Fibroblast of lung (primary cell): ENCODE data around the gene SLC27A1. TPM values are rescaled to one million over a fixed set of nuclear protein-coding genes. Genes with fewer than 3 reads are reported as not detected.

ENCODE experiments used
- DNase-seq, 2 donors: peaks; one replicate each; pipeline versions ENCODE4 v3.0.0 to v3.0.0-alpha.2; 2010; ENCODE audit warnings: low read depth in 2 of 2
- H2AFZ ChIP-seq: 2 replicates; pipeline ENCODE4 v1.5.1; 2012; ENCODE audit warnings: low read length, control low read depth, inconsistent platforms
- H3K27ac ChIP-seq: 2 replicates; pipeline ENCODE4 v1.5.1; 2011; ENCODE audit warnings: low read length, control low read depth; ENCODE audit not compliant: insufficient read depth
- H3K27me3 ChIP-seq: 2 replicates; pipeline ENCODE4 v1.5.1; 2011; ENCODE audit warnings: mild to moderate bottlenecking, low read length; ENCODE audit not compliant: control insufficient read depth, insufficient read depth
- H3K36me3 ChIP-seq: 2 replicates; pipeline ENCODE4 v1.5.1; 2011; ENCODE audit warnings: low read length; ENCODE audit not compliant: control insufficient read depth, insufficient read depth
- H3K4me1 ChIP-seq: 2 replicates; pipeline ENCODE4 v1.5.1; 2011; ENCODE audit warnings: low read length; ENCODE audit not compliant: control insufficient read depth, insufficient read depth; ENCODE audit errors: extremely low read depth
- H3K4me2 ChIP-seq: 2 replicates; pipeline ENCODE4 v1.5.1; 2011; ENCODE audit warnings: low read length, control low read depth; ENCODE audit not compliant: insufficient read depth; ENCODE audit errors: extremely low read depth
- H3K4me3 ChIP-seq, 4 experiments: fragments of 200-600 bp in 1 of 4; sonication (generic) in 1 of 4; replicated peaks in 1 of 4; 2 replicates each; pipeline ENCODE4 v1.5.1; 2011 to 2016; ENCODE audit warnings: low read length in 4 of 4, low read depth in 3 of 4, mild to moderate bottlenecking in 3 of 4, control low read depth in 2 of 4, inconsistent platforms in 1 of 4, mixed read lengths in 1 of 4; ENCODE audit not compliant: insufficient read depth in 1 of 4; ENCODE audit errors: control extremely low read depth in 1 of 4
- H3K79me2 ChIP-seq: 2 replicates; pipeline ENCODE4 v1.5.1; 2012; ENCODE audit warnings: mild to moderate bottlenecking, low read length, inconsistent platforms; ENCODE audit not compliant: control insufficient read depth, insufficient read depth
- H3K9ac ChIP-seq: 2 replicates; pipeline ENCODE4 v1.5.1; 2011; ENCODE audit warnings: mild to moderate bottlenecking, low read length, control low read depth; ENCODE audit not compliant: insufficient read depth
- H3K9me3 ChIP-seq: 2 replicates; pipeline ENCODE4 v1.5.1; 2012; ENCODE audit warnings: low read depth, low read length; ENCODE audit not compliant: control insufficient read depth, insufficient read depth
- H4K20me1 ChIP-seq: 2 replicates; pipeline ENCODE4 v1.5.1; 2011; ENCODE audit warnings: low read length; ENCODE audit not compliant: control insufficient read depth, insufficient read depth; ENCODE audit errors: extremely low read depth
- CTCF ChIP-seq, 2 donors: IDR thresholded peaks in 1 of 2; conservative IDR thresholded peaks in 1 of 2; 1 replicate in 1 of 2; 2 replicates in 1 of 2; pipeline ENCODE4 v1.5.1; 2011 to 2012; ENCODE audit warnings: low read length in 2 of 2, control low read depth in 1 of 2, inconsistent platforms in 1 of 2, low read depth in 1 of 2, mild to moderate bottlenecking in 1 of 2
- EZH2 ChIP-seq: IDR thresholded peaks from 2 replicates; pipeline ENCODE4 v1.5.1; 2012; ENCODE audit warnings: low read length, control low read depth, mild to moderate bottlenecking; ENCODE audit errors: missing control alignments
- polyA plus RNA-seq, 2 donors: library from polyadenylated mRNA; depleted of rRNA in 1 of 2; stranded (reverse) in 1 of 2; unstranded in 1 of 2; fragments of >200 nt; gene quantifications; 2 replicates each; pipeline ENCODE4 v1.2.1, GENCODE V29; 2011 to 2012; ENCODE audit warnings: missing spikeins in 1 of 2
- total RNA-seq: library from RNA; depleted of rRNA; stranded (reverse); fragments of >200 nt; gene quantifications from 2 replicates; pipeline ENCODE4 v1.2.1, GENCODE V29; 2014

Gene SLC27A1
- total and polyA plus RNA-seq, 2 donors (not counting 1 experiment from before 2014, with no cell fraction given) = 4.0 to 25.3 TPM

GRCh38 chr19:17511724-17512573 is 41.6 kb downstream of the SLC27A1 start:
- peaks cover 28% of the 10 kb centered on the region for H3K79me2 ChIP-seq
- peak; percentile 84 to 91 for DNase-seq
- no peaks in the 10 kb centered on the region for H3K9me3 ChIP-seq

GRCh38 chr19:17512574-17512939 is 42.2 kb downstream of the SLC27A1 start:
- no peak for DNase-seq
- H2AFZ ChIP-seq = peak overlapping the region; percentile 38
- peaks cover 12% of the 10 kb centered on the region for H3K36me3 ChIP-seq
- no peaks in the 10 kb centered on the region for H3K27me3 ChIP-seq
- no peaks in the 10 kb centered on the region for H4K20me1 ChIP-seq
- TF ChIP-seq CTCF (conservative IDR thresholded peaks at IDR 0.05 in 1 of 2, IDR thresholded peaks at IDR 0.05 in 1 of 2; ENCODE audit: low read depth in 1 of 2, low read length in 2 of 2) = no peak
- no peak for TF ChIP-seq EZH2
- H3K9ac ChIP-seq = peak overlapping the region; percentile 98
- H3K4me2 ChIP-seq = peak overlapping the region; percentile 92
- peaks cover 27% of the 10 kb centered on the region for H3K79me2 ChIP-seq
- H3K9me3 ChIP-seq = peaks cover 2% of the 10 kb centered on the region
- H3K4me3 ChIP-seq = peak overlapping the region; percentile 77 to 86 (median 81)
- H3K4me1 ChIP-seq = peaks cover under 1% of the 10 kb centered on the region
- peak overlapping the region; percentile 96 for H3K27ac ChIP-seq

More at GRCh38 chr19:17511724-17512573, 41.6 kb downstream of the SLC27A1 start:
- peak overlapping the region; percentile 75 for H2AFZ ChIP-seq
- peak overlapping the region; percentile 92 for H3K4me2 ChIP-seq
- peak overlapping the region; percentile 96 for H3K27ac ChIP-seq
- no peaks in the 10 kb centered on the region for H3K27me3 ChIP-seq
- peak overlapping the region; percentile 98 for H3K9ac ChIP-seq
- peaks cover 2% of the 10 kb centered on the region for H3K4me1 ChIP-seq
- no peak for TF ChIP-seq EZH2
- peak in 1 of 2 donors; percentile 17 for TF ChIP-seq CTCF (conservative IDR thresholded peaks at IDR 0.05 in 1 of 2, IDR thresholded peaks at IDR 0.05 in 1 of 2; ENCODE audit: low read depth in 1 of 2, low read length in 2 of 2)
- peak overlapping the region; percentile 77 to 86 (median 81) for H3K4me3 ChIP-seq
- no peaks in the 10 kb centered on the region for H4K20me1 ChIP-seq
- peaks cover 7% of the 10 kb centered on the region for H3K36me3 ChIP-seq

- Histone ChIP-seq H3K27me3 (no peaks in the 10 kb centered on the region), H3K4me2 (no peak overlapping the region), H3K9me3 (peaks cover 4% of the 10 kb centered on the region), H3K9ac (no peak overlapping the region), H3K27ac (no peak overlapping the region), H3K79me2 (peaks cover 11% of the 10 kb centered on the region), H3K4me1 (no peaks in the 10 kb centered on the region), H4K20me1 (no peaks in the 10 kb centered on the region), H3K4me3 (no peak overlapping the region), H2AFZ (no peak overlapping the region), H3K36me3 (peaks cover 14% of the 10 kb centered on the region)
- TF ChIP-seq EZH2 (no peak), CTCF (conservative IDR thresholded peaks at IDR 0.05 in 1 of 2, IDR thresholded peaks at IDR 0.05 in 1 of 2; ENCODE audit: low read depth in 1 of 2, low read length in 2 of 2) (no peak)
- no peak for DNase-seq
These were observed 45.3 kb downstream of the SLC27A1 start for GRCh38 chr19:17515408-17516149.
